Measurements from ENCODE around the gene ITGB2.

DNA sequence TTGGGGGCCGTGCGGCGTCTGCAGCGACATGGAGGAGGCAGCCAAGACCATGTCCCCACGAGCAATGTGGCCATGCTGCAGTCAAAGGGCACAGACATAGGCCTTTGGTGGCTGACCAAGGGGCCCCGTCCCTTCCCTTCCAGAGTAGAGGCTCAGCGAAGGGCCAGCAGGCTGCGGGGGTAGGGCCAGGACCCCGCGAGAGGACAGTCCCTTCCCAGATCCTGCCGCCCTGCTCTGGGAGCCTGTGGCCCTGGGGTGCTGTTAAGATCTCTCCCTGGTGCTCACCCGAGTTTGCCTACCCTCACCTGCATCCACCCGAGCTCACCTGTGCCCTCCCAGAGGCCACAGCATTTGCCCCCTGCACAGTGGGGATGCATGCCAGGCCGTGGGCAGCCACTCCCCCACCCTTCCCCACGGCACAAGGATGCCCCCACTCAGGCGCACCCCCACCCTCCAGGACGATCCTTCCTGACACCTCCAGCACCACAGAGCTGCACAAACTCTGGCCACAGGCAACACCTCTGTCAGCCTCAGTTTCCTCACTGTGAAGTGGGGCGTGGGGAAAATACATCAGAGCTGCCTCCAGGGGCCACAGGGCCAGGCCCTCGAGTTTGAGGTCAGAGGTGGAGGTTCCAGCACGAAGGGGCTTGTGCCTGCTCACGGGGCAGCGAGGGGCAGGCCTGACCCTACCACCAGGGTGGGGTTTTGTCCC, 15.5 kb downstream of the ITGB2 start:
- TF ChIP-seq CTCF (conservative IDR thresholded peaks at IDR 0.05 in 1 of 2, IDR thresholded peaks at IDR 0.05 in 1 of 2; ENCODE audit: low read depth in 1 of 2, low read length in 2 of 2) (no peak), EZH2 (IDR thresholded peaks at IDR 0.05; ENCODE audit: low read length, missing control alignments) (no peak)

All from fibroblast of lung (primary cell).